H1 (cell line): ENCODE measurements around the gene ASCL2. TPM values are rescaled to one million over a fixed set of nuclear protein-coding genes. Genes with fewer than 3 reads are reported as not detected.

Experiments used
- CTCF ChIA-PET: fragments of 300-600 bp; sonication (Branson Sonifier 250); formaldehyde crosslinking; loops from one replicate; lab custom pipeline; 2021; ENCODE audit not compliant: partially characterized antibody; lab: Charles Lee
- POLR2A ChIA-PET: fragments of 300-600 bp; sonication (Branson Sonifier 250); formaldehyde crosslinking; loops from one replicate; lab custom pipeline; 2021; ENCODE audit warnings: inconsistent platforms; ENCODE audit not compliant: partially characterized antibody; lab: Charles Lee
- DNase-seq, 2 experiments: peaks; one replicate each; pipeline versions ENCODE4 v3.0.0 to v3.0.0-alpha.2; 2010 to 2022; ENCODE audit warnings: low spot score in 2 of 2, low read depth in 1 of 2, mixed read lengths in 1 of 2
- FAIRE-seq: peaks from 2 replicates; lab custom pipeline; 2011; peaks lifted over from hg19 to GRCh38; lab: Jason Lieb, UNC
- H2AFZ ChIP-seq: 2 replicates; pipeline ENCODE4 v1.8.1; 2012; ENCODE audit warnings: low read length, inconsistent platforms
- H2AK5ac ChIP-seq: 2 replicates; pipeline ENCODE4 v1.6.1; 2013; ENCODE audit warnings: low read depth, low read length
- H2BK120ac ChIP-seq: replicated peaks from 2 replicates; pipeline ENCODE3; 2013; ENCODE audit warnings: low read depth, low read length, inconsistent platforms
- H2BK12ac ChIP-seq: 2 replicates; pipeline ENCODE4 v1.6.1; 2013; ENCODE audit warnings: low read depth, low read length
- H2BK15ac ChIP-seq: 2 replicates; pipeline ENCODE4 v1.6.1; 2013; ENCODE audit warnings: low read length
- H2BK20ac ChIP-seq: 2 replicates; pipeline ENCODE4 v1.6.1; 2013; ENCODE audit warnings: low read length
- H2BK5ac ChIP-seq: 2 replicates; pipeline ENCODE4 v1.6.1; 2013; ENCODE audit warnings: low read depth, low read length
- H3K14ac ChIP-seq: 2 replicates; pipeline ENCODE4 v1.6.1; 2013; ENCODE audit warnings: inconsistent platforms; ENCODE audit not compliant: insufficient read length
- H3K18ac ChIP-seq: 2 replicates; pipeline ENCODE4 v1.6.1; 2013; ENCODE audit warnings: low read length; ENCODE audit errors: extremely low read depth
- H3K23ac ChIP-seq: 2 replicates; pipeline ENCODE4 v1.6.1; 2013; ENCODE audit warnings: inconsistent platforms; ENCODE audit not compliant: insufficient read length
- H3K23me2 ChIP-seq: 2 replicates; pipeline ENCODE4 v1.6.1; 2013; ENCODE audit warnings: low read depth, low read length
- H3K27ac ChIP-seq: 2 replicates; pipeline ENCODE4 v1.6.1; 2011; ENCODE audit warnings: low read depth, low read length, inconsistent platforms
- H3K27me3 ChIP-seq, 4 experiments: replicated peaks in 1 of 4; 1 replicate in 1 of 4; 2 replicates in 3 of 4; pipeline versions ENCODE4 v1.6.1 to v1.8.1; 2011 to 2013; ENCODE audit warnings: low read length in 3 of 4, mild to moderate bottlenecking in 3 of 4, inconsistent platforms in 2 of 4, mixed read lengths in 2 of 4, moderate library complexity in 1 of 4; ENCODE audit not compliant: control insufficient read depth in 3 of 4, insufficient read depth in 3 of 4; ENCODE audit errors: extremely low read depth in 1 of 4
- H3K36me3 ChIP-seq, 4 experiments: 2 replicates each; pipeline versions ENCODE4 v1.6.1 to v1.8.1; 2011 to 2013; ENCODE audit warnings: mild to moderate bottlenecking in 4 of 4, low read length in 3 of 4, moderate library complexity in 2 of 4, control low read depth in 1 of 4, inconsistent platforms in 1 of 4; ENCODE audit not compliant: insufficient read depth in 4 of 4, control insufficient read depth in 2 of 4
- H3K4ac ChIP-seq: replicated peaks from 2 replicates; pipeline ENCODE3; 2013; ENCODE audit warnings: low read length, low read depth, mixed read lengths, inconsistent platforms; ENCODE audit not compliant: insufficient read length
- H3K4me1 ChIP-seq, 4 experiments: replicated peaks in 1 of 4; 1 replicate in 1 of 4; 2 replicates in 3 of 4; pipeline versions ENCODE4 v1.6.1 to v1.8.1; 2011 to 2013; ENCODE audit warnings: low read length in 3 of 4, inconsistent platforms in 2 of 4, mixed read lengths in 1 of 4; ENCODE audit not compliant: insufficient read depth in 4 of 4, control insufficient read depth in 3 of 4
- H3K4me2 ChIP-seq, 2 experiments: 2 replicates each; pipeline versions ENCODE4 v1.6.1 to v1.8.1; 2011 to 2013; ENCODE audit warnings: low read depth in 2 of 2, low read length in 2 of 2, control low read depth in 1 of 2, inconsistent platforms in 1 of 2, mild to moderate bottlenecking in 1 of 2; ENCODE audit not compliant: insufficient read depth in 1 of 2
- H3K4me3 ChIP-seq, 4 experiments: fragments of 200-600, 300-600 bp in 1 of 4; sonication (generic), shearing (Covaris generic), sonication (Bioruptor Twin) in 1 of 4; 2 replicates each; pipeline versions ENCODE4 v1.5.1 to v1.8.1; 2011 to 2016; ENCODE audit warnings: low read length in 4 of 4, low read depth in 3 of 4, control low read depth in 2 of 4, inconsistent platforms in 2 of 4, mild to moderate bottlenecking in 2 of 4, mixed read lengths in 1 of 4, moderate library complexity in 1 of 4; ENCODE audit not compliant: insufficient read depth in 2 of 4; ENCODE audit errors: extremely low read depth in 1 of 4
- H3K56ac ChIP-seq: replicated peaks from 2 replicates; pipeline ENCODE3; 2013; ENCODE audit warnings: low read depth, mild to moderate bottlenecking, mixed read lengths, low read length, inconsistent platforms; ENCODE audit not compliant: insufficient read length
- H3K79me1 ChIP-seq: 2 replicates; pipeline ENCODE4 v1.6.1; 2013; ENCODE audit warnings: low read depth, low read length, control low read depth
- H3K79me2 ChIP-seq, 2 experiments: 2 replicates each; pipeline versions ENCODE4 v1.6.1 to v1.8.1; 2012 to 2013; ENCODE audit warnings: low read length in 2 of 2, mild to moderate bottlenecking in 2 of 2, inconsistent platforms in 1 of 2; ENCODE audit not compliant: insufficient read depth in 2 of 2, control insufficient read depth in 1 of 2
- H3K9ac ChIP-seq, 4 experiments: replicated peaks in 1 of 4; 1 replicate in 1 of 4; 2 replicates in 3 of 4; pipeline versions ENCODE4 v1.6.1 to v1.8.1; 2011 to 2013; ENCODE audit warnings: low read depth in 3 of 4, low read length in 3 of 4, control low read depth in 2 of 4, mild to moderate bottlenecking in 2 of 4, moderate library complexity in 2 of 4, inconsistent platforms in 1 of 4; ENCODE audit errors: extremely low read depth in 1 of 4
- H3K9me3 ChIP-seq, 2 experiments: 2 replicates each; pipeline versions ENCODE4 v1.6.1 to v1.8.1; 2012 to 2013; ENCODE audit warnings: mild to moderate bottlenecking in 2 of 2, moderate library complexity in 2 of 2, control low read depth in 1 of 2, inconsistent platforms in 1 of 2, low read depth in 1 of 2, low read length in 1 of 2, mixed read lengths in 1 of 2; ENCODE audit not compliant: insufficient read depth in 2 of 2
- H4K20me1 ChIP-seq, 2 experiments: replicated peaks in 1 of 2; 2 replicates each; pipeline versions ENCODE3 to v1.8.1; 2011 to 2013; ENCODE audit warnings: inconsistent platforms in 2 of 2, low read length in 2 of 2, mild to moderate bottlenecking in 1 of 2; ENCODE audit not compliant: insufficient read depth in 2 of 2, control insufficient read depth in 1 of 2
- H4K5ac ChIP-seq: 2 replicates; pipeline ENCODE4 v1.6.1; 2013; ENCODE audit warnings: low read length, low read depth, mixed read lengths, inconsistent platforms; ENCODE audit not compliant: insufficient read length
- H4K8ac ChIP-seq: 2 replicates; pipeline ENCODE4 v1.8.0; 2013; ENCODE audit warnings: mild to moderate bottlenecking, moderate library complexity, low read length, inconsistent platforms; ENCODE audit not compliant: insufficient read depth; ENCODE audit errors: extremely low read depth
- H4K91ac ChIP-seq: replicated peaks from 2 replicates; pipeline ENCODE3; 2013; ENCODE audit warnings: low read length, mixed read lengths, inconsistent platforms; ENCODE audit not compliant: insufficient read length
- BCL11A ChIP-seq, 2 experiments: IDR thresholded peaks; one replicate each; pipeline ENCODE4 v1.6.1; 2011; ENCODE audit warnings: low read depth in 2 of 2, low read length in 2 of 2, mild to moderate bottlenecking in 2 of 2
- CHD1 ChIP-seq: IDR thresholded peaks from 2 replicates; pipeline ENCODE4 v1.6.1; 2012; ENCODE audit warnings: low read depth, low read length, improper control_type of control experiment
- KDM1A ChIP-seq: fragments of 200-600, 300-600 bp; sonication (generic); IDR thresholded peaks from 2 replicates; pipeline ENCODE4 v1.7.1; 2016; ENCODE audit warnings: mild to moderate bottlenecking, low read length, borderline replicate concordance
- KDM4A ChIP-seq: IDR thresholded peaks from one replicate; pipeline ENCODE4 v1.7.1; 2012; ENCODE audit warnings: low read depth, mild to moderate bottlenecking, moderate library complexity, low read length, inconsistent platforms; ENCODE audit not compliant: severe bottlenecking
- KDM5A ChIP-seq: fragments of 200-600 bp; IDR thresholded peaks from 2 replicates; pipeline ENCODE4 v1.7.1; 2012; ENCODE audit warnings: mild to moderate bottlenecking, low read length, inconsistent platforms, mixed read lengths
- NRF1 ChIP-seq: IDR thresholded peaks from 2 replicates; pipeline ENCODE4 v1.6.1; 2011; ENCODE audit warnings: mild to moderate bottlenecking, low read depth, low read length, improper control_type of control experiment
- POLR2A ChIP-seq, 2 experiments: IDR thresholded peaks; 1 replicate in 1 of 2; 2 replicates in 1 of 2; pipeline ENCODE4 v1.6.1; 2011; ENCODE audit warnings: low read depth in 2 of 2, low read length in 2 of 2, mild to moderate bottlenecking in 2 of 2; ENCODE audit errors: control extremely low read depth in 1 of 2
- RAD21 ChIP-seq, 2 experiments: IDR thresholded peaks in 1 of 2; conservative IDR thresholded peaks in 1 of 2; 2 replicates each; pipeline ENCODE4 v1.6.1; 2011; ENCODE audit warnings: low read depth in 2 of 2, low read length in 2 of 2, improper control_type of control experiment in 1 of 2, inconsistent platforms in 1 of 2, mild to moderate bottlenecking in 1 of 2, moderate library complexity in 1 of 2
- SAP30 ChIP-seq: fragments of 300-600 bp; sonication (generic); IDR thresholded peaks from 2 replicates; pipeline ENCODE4 v1.7.1; 2012; ENCODE audit warnings: low read length, moderate library complexity, mild to moderate bottlenecking, inconsistent platforms; ENCODE audit not compliant: insufficient read depth, insufficient replicate concordance
- SIRT6 ChIP-seq: IDR thresholded peaks from one replicate; pipeline ENCODE4 v1.7.1; 2012; ENCODE audit warnings: low read length, inconsistent platforms
- TAF7 ChIP-seq: optimal IDR thresholded peaks from 2 replicates; pipeline ENCODE3; 2011; ENCODE audit warnings: low read depth, mild to moderate bottlenecking, inconsistent platforms, low read length, moderate library complexity, borderline replicate concordance
- TBP ChIP-seq: IDR thresholded peaks from 2 replicates; pipeline ENCODE4 v1.6.1; 2011; ENCODE audit warnings: low read depth, low read length, improper control_type of control experiment
- WGBS, 2 experiments: shearing (Covaris generic) in 1 of 2; methylation state at CpG; one replicate each; pipeline versions ENCODE4 v1.1.6 to v1.1.7; 2013 to 2015; ENCODE audit warnings: low lambda C conversion rate in 2 of 2, mixed read lengths in 2 of 2, inconsistent platforms in 1 of 2, low coverage in 1 of 2, missing lambda C conversion rate in 1 of 2; ENCODE audit not compliant: insufficient replicate concordance in 2 of 2, insufficient coverage in 1 of 2, insufficient read length in 1 of 2; ENCODE audit errors: extremely low coverage in 1 of 2, missing lambda C conversion rate in 1 of 2; 5-methylcytosine and 5-hydroxymethylcytosine counted together
- polyA plus RNA-seq, 7 experiments: library from polyadenylated mRNA; depleted of rRNA in 3 of 7; stranded (reverse) in 5 of 7; unstranded in 2 of 7; fragments of >200 nt in 5 of 7; fragments of 200-250 nt in 2 of 7; gene quantifications; 1 replicate in 5 of 7; 2 replicates in 1 of 7; 4 replicates in 1 of 7; pipeline versions ENCODE4 v1.2.1 to v1.2.3, GENCODE V29; 2011 to 2013; ENCODE audit warnings: missing spikeins in 2 of 7, mixed read lengths in 2 of 7
- total RNA-seq: library from RNA; stranded (reverse); fragmentation: NEBNext Ultra II Directional; extraction: Animal tissue kit (Norgen Biotek cat#: 25700); gene quantifications from 2 replicates; pipeline ENCODE4 v1.2.1, GENCODE V29; 2021
- TF ChIP-seq, protein P1 (sequence below): IDR thresholded peaks from 2 replicates; pipeline ENCODE4 v1.6.1; 2012; ENCODE audit warnings: low read length, inconsistent platforms

ASCL2 gene
- total and polyA plus RNA-seq, 2 of the 8 experiments (the other 6 are each of a cell fraction or from before 2014, with no cell fraction given) = 0.51 to 0.56 TPM

DNA sequence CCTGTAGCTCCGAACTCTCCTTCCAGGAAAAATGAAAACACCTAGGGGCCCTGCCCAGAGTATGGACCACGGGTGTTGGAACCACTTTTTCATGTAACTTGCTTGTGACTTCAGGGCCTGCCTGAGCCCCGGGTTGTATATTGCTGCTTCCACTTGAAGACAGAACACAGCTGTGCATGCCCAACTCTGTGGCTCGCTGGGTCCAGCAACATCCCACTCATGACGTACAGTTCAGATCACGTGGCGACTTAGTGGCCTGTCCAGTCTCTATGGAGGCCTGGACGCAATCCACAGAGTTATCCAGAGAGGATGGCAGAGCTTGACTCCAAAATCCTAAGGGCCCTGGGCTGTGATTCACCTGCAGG is 24.5 kb upstream of the ASCL2 start:
- no peak overlapping the region for H3K56ac ChIP-seq
- no peak for TF ChIP-seq POLR2A (IDR thresholded peaks at IDR 0.05; ENCODE audit: control extremely low read depth in 1 of 2, low read depth in 2 of 2, low read length in 2 of 2)
- no peak for TF ChIP-seq NRF1
- TF ChIP-seq, protein P1, sequence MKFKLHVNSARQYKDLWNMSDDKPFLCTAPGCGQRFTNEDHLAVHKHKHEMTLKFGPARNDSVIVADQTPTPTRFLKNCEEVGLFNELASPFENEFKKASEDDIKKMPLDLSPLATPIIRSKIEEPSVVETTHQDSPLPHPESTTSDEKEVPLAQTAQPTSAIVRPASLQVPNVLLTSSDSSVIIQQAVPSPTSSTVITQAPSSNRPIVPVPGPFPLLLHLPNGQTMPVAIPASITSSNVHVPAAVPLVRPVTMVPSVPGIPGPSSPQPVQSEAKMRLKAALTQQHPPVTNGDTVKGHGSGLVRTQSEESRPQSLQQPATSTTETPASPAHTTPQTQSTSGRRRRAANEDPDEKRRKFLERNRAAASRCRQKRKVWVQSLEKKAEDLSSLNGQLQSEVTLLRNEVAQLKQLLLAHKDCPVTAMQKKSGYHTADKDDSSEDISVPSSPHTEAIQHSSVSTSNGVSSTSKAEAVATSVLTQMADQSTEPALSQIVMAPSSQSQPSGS = no peak
- no peak for TF ChIP-seq BCL11A (IDR thresholded peaks at IDR 0.05; ENCODE audit: low read depth in 2 of 2, low read length in 2 of 2)
- no peak for TF ChIP-seq KDM4A
- no peak for TF ChIP-seq TBP
- no peak for TF ChIP-seq SAP30
- TF ChIP-seq RAD21 (IDR thresholded peaks at IDR 0.05 in 1 of 2, conservative IDR thresholded peaks at IDR 0.05 in 1 of 2; ENCODE audit: low read depth in 2 of 2, low read length in 2 of 2) = no peak
- no peak for TF ChIP-seq KDM1A
- no peak for TF ChIP-seq KDM5A
- no peak for TF ChIP-seq TAF7
- TF ChIP-seq SIRT6 = no peak
- no peak for TF ChIP-seq CHD1

More for the DNA sequence above, 24.5 kb upstream of the ASCL2 start:
- H3K36me3 ChIP-seq = no peaks in the 10 kb centered on the region
- no peak overlapping the region for H2BK20ac ChIP-seq
- H3K9ac ChIP-seq = no peak overlapping the region
- no peaks in the 10 kb centered on the region for H4K20me1 ChIP-seq
- no peak overlapping the region for H2BK5ac ChIP-seq
- no peak overlapping the region for H3K27ac ChIP-seq
- ChIA-PET CTCF (interaction anchor here (1.1 to 14.9 kb wide), 10 partner anchors 10 to 163 kb away, joined by 3 to 248 read pairs (median 7); no protein-coding TSS in a partner anchor), POLR2A (interaction anchor here (1.0 kb wide), 1 partner anchor 108 kb away, joined by 3 read pairs; no protein-coding TSS in a partner anchor)
- FAIRE-seq (no peak), DNase-seq (peak in 1 of 2 experiments; percentile 13)
- H3K23me2 ChIP-seq = no peaks in the 10 kb centered on the region
- peaks cover 0 to 5% (median 3%) of the 10 kb centered on the region in 4 experiments; a peak in 2 of 7 replicates for H3K4me1 ChIP-seq
- H2BK12ac ChIP-seq = no peak overlapping the region
- H3K79me2 ChIP-seq = no peaks in the 10 kb centered on the region
- no peak overlapping the region for H3K14ac ChIP-seq
- no peak overlapping the region for H3K4me3 ChIP-seq
- H3K4me2 ChIP-seq = no peak overlapping the region
- H2BK15ac ChIP-seq = no peak overlapping the region
- no peak overlapping the region for H2BK120ac ChIP-seq
- H3K27me3 ChIP-seq = peaks cover 0 to 5% (median 2%) of the 10 kb centered on the region in 4 experiments; a peak in 4 of 7 replicates
- H3K4ac ChIP-seq = no peak overlapping the region
- H3K79me1 ChIP-seq = no peaks in the 10 kb centered on the region
- 90% methylated on average over 8 of the region's 8 CpGs; no CpG with 5 or more reads in 1 of the 2 experiments for WGBS, 2 experiments
- H3K9me3 ChIP-seq = no peaks in the 10 kb centered on the region
- H4K91ac ChIP-seq = no peak overlapping the region
- no peak overlapping the region for H4K8ac ChIP-seq
- no peak overlapping the region for H2AK5ac ChIP-seq
- H4K5ac ChIP-seq = no peak overlapping the region
- no peak overlapping the region for H3K23ac ChIP-seq
- no peak overlapping the region for H3K18ac ChIP-seq
- H2AFZ ChIP-seq = no peak overlapping the region
